Measurements from ENCODE around the gene KARS1. TPM values are rescaled to one million over a fixed set of nuclear protein-coding genes. Genes with fewer than 3 reads are reported as not detected.
A peak's percentile ranks its signal among the peaks of the same experiment; 100 is the strongest.

Gene KARS1
- polyA plus RNA-seq (ENCODE audit: insufficient read length) = 127 TPM

- DNase-seq (ENCODE audit: low read depth) = peak; percentile 87
Observed at GRCh38 chr16:75647492-75648264, at the start of gene KARS1, which contains the start of gene TERF2IP. Gene KARS1, minus strand, starts transcription at chr16:75647665. Its CDS starts 26 bp downstream, at chr16:75647639. Gene TERF2IP, plus strand, starts transcription at chr16:75647773. Its CDS starts 110 bp downstream, at chr16:75647883.

GRCh38 chr16:75695708-75696107, 48.2 kb upstream of the KARS1 start:
- no peak for DNase-seq (ENCODE audit: low read depth)

GRCh38 chr16:75687361-75687760, 39.9 kb upstream of the KARS1 start:
- DNase-seq (ENCODE audit: low read depth) = no peak

GRCh38 chr16:75682308-75682707, 34.8 kb upstream of the KARS1 start:
- no peak for DNase-seq (ENCODE audit: low read depth)

- DNase-seq (ENCODE audit: low read depth) = no peak
Observed at GRCh38 chr16:75679366-75679765, 31.9 kb upstream of the KARS1 start.

GRCh38 chr16:75676909-75677308, 29.4 kb upstream of the KARS1 start, which contains the start of gene CPHXL2:
Gene CPHXL2, minus strand, starts transcription at chr16:75677009. Its CDS starts 10 bp downstream, at chr16:75676999.
- DNase-seq (ENCODE audit: low read depth) = no peak

GRCh38 chr16:75667503-75667902, 20.0 kb upstream of the KARS1 start:
- no peak for DNase-seq (ENCODE audit: low read depth)

- DNase-seq (ENCODE audit: low read depth) = no peak
Observed at GRCh38 chr16:75660726-75661302, 13.3 kb upstream of the KARS1 start.

- DNase-seq (ENCODE audit: low read depth) = no peak
Observed at GRCh38 chr16:75660321-75660720, 12.9 kb upstream of the KARS1 start.

GRCh38 chr16:75658175-75658574, 10.7 kb upstream of the KARS1 start:
- no peak for DNase-seq (ENCODE audit: low read depth)

- DNase-seq (ENCODE audit: low read depth) = no peak
Observed at GRCh38 chr16:75653922-75654321, 6.5 kb upstream of the KARS1 start.

GRCh38 chr16:75648265-75649076, 1.0 kb upstream of the KARS1 start:
- DNase-seq (ENCODE audit: low read depth) = peak; percentile 58

- DNase-seq (ENCODE audit: low read depth) = no peak
Observed at GRCh38 chr16:75647112-75647491, 363 bp downstream of the KARS1 start.

- no peak for DNase-seq (ENCODE audit: low read depth)
Observed at GRCh38 chr16:75644240-75645012, 3.0 kb downstream of the KARS1 start.

- DNase-seq (ENCODE audit: low read depth) = no peak
Observed at GRCh38 chr16:75640598-75640997, 6.9 kb downstream of the KARS1 start.

GRCh38 chr16:75635036-75635435, 12.4 kb downstream of the KARS1 start:
- no peak for DNase-seq (ENCODE audit: low read depth)

- DNase-seq (ENCODE audit: low read depth) = no peak
Observed at GRCh38 chr16:75632857-75633256, 14.6 kb downstream of the KARS1 start.

GRCh38 chr16:75630052-75630451, 17.4 kb downstream of the KARS1 start:
- no peak for DNase-seq (ENCODE audit: low read depth)

GRCh38 chr16:75629132-75629531, 18.3 kb downstream of the KARS1 start:
- DNase-seq (ENCODE audit: low read depth) = no peak

- no peak for DNase-seq (ENCODE audit: low read depth)
Observed at GRCh38 chr16:75628351-75628750, 19.1 kb downstream of the KARS1 start.

GRCh38 chr16:75627851-75628250, 19.6 kb downstream of the KARS1 start:
- DNase-seq (ENCODE audit: low read depth) = no peak

- DNase-seq (ENCODE audit: low read depth) = no peak
Observed at GRCh38 chr16:75626806-75627205, 20.7 kb downstream of the KARS1 start.

All from forelimb muscle (tissue), 1 donor.